HG03280 (cell line): ENCODE measurements around the gene ZDHHC1.

ENCODE experiments used
- ATAC-seq: cut with Tn5 transposase; IDR thresholded peaks from one replicate; pipeline ENCODE4 v1.9.1; 2021; ENCODE audit warnings: mild to moderate bottlenecking, moderate library complexity; ENCODE audit not compliant: unreplicated experiment

Gene ZDHHC1

DNA sequence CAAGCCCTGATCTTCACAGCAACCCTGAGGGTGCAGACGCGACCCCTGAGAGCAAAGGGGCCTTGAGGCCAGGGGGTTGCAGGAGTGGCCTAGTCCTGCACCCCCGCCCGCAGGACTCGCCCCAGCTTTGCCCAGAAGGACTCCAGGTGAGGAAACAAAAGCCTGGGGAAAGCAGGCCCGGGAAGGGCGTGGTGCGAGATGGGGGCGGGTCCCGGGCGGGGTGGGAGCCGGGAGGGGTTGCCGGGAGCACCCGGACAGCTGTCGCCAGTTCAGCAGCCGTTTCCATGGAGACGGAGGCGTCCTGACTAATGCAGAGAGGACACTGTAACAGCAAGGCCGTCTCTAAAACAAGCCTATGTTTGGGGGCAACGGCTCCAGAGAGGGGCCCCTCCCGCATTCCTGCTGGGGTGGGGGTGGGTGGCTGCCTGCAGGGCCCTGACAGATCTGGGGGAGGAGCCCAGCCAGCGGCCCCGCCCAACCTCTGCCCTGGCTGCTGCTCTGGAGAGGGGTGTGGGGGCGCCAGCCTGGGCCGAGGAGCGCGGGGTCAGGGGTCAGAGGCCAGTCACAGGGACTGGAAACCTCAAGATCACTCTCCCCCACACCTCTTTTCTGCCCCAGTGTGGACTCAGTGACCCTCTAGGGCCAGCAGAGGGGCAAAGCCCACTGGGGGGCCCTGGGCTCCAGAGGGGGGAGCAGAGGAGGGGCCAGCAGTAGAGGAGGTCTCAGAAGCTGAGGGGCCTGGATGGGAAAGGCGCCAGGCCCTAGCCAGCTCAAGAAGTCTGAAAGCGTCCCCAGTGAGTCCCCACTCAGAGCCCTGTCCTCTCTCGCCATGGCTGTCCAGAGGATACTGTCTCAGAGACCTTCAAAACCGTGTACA is 19.9 kb downstream of the ZDHHC1 start:
- no peak for ATAC-seq

DNA sequence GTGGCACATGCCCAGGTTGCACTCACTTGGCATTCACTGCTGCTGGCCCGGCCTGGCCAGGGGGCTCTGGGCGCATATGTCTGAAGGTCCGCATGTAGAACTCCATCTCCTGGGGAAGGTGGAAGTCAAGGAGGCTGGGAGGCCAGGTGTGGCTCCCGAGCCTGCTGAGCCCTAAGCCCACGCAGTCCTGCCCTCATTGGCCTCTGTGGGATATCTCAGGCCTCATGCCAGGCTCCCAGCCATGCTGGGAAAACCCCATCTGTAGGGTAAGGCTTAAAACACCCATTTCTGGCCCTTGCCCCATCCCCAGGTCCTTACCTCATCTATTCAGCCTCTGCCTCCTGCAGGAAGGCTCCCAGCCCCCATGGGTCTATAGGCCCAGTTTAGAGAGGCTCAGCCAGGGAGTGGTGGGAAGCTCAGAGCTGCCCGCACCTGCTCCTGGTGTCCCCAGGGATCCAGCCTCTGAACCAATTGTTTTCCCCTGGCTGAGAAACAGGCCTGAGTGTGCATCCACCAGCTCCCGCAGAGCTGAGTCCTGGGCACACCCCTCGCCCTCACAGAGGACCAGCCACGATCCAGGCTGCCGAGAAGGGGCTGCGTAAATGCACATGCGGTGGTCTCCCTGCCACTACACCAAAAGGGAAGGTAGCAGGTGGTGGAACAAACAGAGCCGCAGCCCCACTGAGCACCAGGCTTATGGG is 20.7 kb downstream of the ZDHHC1 start:
- no peak for ATAC-seq

DNA sequence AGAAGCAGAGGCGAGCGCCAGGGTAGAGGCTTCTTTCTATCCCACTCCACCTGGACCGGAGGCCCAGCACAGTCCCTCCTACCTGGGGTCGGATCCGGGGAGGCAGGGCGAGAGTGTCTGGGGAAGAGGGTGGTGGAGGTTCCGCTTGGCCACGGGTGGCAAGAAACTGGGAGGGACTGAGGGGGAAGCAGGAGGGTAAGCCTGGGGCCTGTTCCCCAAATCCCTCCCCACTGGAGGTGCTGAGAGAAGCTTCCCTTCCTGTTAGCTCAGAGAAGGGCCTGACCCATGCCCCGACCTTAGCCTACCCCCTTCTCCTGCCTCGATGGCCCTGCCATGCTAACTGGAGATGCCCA is 21.2 kb downstream of the ZDHHC1 start:
- no peak for ATAC-seq

DNA sequence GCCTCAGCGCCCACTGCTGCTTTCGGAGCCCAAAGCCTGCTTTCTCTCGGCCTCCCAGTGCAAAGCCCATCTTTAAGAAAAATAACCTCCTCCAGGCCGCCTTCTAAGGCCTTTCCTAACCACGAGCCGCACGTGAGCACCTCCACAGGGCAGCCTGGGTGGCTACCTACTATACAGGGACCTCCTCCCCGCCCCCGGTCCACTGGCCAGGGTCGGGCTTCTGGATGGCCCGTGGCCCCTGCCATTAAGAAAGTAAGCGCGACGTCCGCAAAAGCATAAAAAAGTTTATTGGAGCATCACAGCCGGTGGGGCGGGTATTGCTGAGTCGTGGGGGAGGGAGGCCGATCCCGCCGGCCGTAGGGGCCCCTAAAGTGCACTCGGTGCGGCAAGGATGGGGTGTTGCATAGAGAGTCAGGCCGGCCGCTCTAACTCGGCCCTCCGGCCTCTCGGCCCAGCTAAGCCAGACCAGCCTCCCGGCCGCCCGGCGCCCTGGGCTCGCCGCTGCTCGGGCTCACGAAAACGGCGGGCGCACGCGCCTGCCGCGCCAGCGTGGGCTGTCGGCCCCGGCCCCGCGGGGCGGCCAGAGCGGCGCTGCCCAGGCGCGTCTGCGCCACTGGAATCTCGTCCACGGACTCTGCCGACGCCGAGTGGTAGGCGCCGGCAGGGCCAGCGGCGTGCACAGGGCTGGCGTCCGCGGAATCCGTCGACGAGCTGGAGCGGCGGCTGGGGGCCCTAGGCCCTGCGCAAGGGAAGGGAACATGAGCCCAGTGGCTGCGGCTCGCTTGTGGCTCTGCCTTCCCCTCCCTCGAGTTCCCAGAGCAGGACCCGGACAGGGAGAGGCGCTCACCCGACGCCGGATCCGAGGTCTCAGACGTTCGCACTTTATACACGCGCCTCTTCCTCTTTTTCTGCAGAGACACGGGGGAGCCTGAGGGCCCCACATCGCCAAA is 21.8 kb downstream of the ZDHHC1 start:
- ATAC-seq: no peak

DNA sequence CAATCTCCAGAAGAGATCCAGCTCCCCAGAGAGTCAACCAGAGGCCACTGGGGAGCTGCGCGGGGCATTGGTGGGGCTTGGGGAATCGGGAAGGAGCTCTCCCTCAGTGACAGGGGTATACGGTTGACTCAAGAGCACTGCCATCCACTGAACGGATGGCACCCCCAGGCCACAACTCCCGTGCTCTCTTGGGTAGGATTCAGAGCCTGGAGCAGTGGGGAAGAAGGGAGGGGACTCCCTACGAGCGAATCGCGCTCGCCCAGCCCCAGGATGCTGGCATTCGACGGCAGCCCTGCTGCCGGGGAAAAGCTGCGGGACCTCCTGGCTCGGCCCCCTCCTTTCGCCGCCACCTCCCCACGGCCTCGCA is 22.5 kb downstream of the ZDHHC1 start:
- no peak for ATAC-seq

DNA sequence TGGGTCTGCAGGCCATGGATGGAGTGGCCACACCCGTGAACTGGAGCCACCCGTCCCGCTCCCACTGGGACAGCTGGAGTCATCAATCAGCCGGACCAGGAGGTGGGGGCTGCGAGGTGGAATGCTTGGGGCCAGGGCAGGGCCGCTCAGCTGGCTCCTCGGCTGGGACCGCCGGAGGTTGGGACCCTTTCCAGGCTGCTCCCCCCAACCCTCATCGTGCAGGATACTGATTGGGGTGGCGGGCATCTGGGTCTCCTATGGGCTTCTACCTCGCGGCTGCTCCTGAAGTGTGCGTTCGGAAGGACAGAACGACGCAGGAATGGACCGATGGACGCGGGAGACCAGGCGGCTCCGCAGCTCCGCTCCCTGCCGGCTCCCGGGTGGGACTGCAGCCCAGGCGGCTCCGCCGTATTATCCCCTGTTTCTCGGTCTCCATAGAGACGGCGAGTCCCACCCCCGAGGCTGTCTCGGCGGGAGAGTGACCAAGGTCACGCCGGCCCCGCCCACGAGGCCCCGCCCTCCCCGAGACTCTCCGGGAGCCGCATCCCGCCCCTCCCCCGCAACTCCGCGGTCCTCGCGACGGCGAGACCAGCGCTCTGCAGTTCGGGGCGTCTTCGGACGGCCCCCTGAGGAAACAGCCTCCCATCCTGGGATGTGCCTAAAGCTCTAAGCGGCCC is 23.0 kb downstream of the ZDHHC1 start, which contains the start of gene TPPP3:
TPPP3 (minus strand) TSS at position 388 of the 677 bp plus-strand sequence. CDS start 2,387 bp downstream, outside the sequence.
- ATAC-seq: no peak

DNA sequence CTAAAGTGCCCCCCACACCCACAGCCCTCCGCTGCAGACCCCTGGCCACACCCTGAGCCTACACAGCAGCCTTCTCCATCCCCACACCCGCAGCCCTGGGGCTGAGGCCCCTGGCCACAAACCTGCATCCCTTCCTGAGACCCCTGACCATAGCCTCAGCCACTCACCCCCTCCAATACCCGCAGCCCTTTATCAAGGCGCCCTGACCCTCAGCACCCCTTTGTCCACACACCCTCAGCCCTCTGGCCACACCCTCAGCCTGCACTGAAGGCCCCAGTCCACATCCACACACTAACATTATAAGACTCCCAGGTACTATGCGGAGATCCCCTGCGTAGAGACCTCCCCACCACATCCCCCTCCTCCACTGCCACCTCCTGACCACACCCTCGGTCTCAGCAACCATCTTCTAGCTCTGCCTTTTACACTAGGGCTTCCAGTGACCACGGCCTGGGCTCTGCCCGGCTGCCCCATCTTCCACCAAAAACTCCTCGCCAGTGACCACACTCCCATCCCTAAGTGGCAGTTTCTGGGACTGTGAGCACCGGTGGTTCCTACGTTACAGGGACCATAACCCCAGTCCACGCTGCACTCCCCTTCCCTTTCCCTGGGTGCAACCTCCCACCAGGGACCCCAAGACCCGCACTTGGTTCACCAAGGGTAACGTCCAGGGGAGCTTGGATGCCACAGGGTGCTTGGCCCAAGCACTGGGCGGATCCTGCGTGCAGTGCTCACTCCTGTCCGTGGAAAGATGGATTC is 23.8 kb downstream of the ZDHHC1 start:
- no peak for ATAC-seq

DNA sequence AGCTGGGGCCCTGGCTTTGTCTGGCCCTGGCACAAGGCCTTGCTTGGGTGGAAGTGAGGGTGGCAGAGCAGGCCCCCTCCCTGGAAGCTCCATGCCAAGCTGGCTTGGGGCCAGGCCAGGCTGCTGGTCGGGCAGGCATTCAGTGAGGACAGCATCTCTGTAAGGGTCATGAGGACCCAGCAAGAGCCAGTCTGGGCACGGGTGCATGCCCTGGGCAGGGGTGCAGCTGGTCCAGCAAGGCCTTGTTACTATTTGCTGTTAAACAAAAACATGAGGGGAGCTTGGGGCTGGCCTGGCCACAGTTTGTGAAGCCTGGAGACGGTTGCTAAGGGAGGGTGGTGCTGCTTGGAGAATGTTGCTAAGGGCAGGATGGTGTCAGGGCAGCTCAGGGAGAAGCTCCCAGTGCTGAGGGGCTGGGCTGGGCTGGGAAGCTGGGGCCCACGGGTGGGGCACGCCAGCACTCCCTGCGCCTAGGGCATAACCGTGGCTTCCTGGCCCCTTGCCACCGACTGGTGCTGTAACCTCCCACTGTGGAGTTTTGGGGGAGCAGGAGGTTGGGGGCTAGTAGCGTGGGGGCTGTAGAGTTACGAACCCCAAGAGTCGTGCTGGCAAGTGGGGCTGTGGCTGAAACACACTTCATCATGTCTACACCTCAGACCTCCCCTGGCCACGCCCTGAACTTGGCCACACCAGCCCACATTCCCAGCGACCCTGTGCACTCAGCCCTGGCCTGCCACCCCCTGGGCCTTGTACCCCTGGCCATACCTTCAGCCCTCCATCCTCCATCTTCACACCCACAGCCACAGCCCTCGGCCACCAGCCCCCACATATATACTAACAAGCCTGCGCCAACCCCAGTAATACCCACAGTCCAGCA is 24.6 kb downstream of the ZDHHC1 start:
- ATAC-seq: no peak

DNA sequence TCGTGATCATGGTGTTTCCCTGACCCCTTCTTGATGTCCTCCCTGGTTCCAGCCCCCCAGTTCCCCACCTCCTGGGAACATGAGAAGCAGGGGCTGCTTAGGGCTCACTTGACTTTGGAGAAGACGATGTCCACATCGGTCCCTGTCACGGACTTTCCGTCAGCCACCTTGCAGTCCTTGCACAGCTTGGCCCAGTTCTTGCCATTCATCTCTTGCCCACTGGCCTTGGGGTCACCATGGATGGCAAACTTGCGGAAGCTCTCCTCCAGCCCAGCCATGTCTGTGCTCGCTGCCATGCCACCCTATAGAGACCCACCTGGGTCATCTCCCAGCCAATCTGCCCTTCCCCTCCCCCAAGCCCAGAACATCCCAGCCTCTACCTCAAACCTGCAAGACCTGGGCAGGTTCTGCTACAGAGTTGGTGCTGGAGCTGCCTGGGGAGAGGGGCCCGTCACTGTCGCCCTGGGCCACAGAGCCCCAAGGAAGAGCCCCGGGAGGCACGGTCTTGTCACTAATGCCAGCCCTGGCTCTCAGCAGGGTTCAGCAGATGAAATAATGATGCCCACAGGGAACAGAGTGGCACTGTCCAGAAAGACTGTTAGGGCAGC is 25.4 kb downstream of the ZDHHC1 start:
- ATAC-seq: no peak

DNA sequence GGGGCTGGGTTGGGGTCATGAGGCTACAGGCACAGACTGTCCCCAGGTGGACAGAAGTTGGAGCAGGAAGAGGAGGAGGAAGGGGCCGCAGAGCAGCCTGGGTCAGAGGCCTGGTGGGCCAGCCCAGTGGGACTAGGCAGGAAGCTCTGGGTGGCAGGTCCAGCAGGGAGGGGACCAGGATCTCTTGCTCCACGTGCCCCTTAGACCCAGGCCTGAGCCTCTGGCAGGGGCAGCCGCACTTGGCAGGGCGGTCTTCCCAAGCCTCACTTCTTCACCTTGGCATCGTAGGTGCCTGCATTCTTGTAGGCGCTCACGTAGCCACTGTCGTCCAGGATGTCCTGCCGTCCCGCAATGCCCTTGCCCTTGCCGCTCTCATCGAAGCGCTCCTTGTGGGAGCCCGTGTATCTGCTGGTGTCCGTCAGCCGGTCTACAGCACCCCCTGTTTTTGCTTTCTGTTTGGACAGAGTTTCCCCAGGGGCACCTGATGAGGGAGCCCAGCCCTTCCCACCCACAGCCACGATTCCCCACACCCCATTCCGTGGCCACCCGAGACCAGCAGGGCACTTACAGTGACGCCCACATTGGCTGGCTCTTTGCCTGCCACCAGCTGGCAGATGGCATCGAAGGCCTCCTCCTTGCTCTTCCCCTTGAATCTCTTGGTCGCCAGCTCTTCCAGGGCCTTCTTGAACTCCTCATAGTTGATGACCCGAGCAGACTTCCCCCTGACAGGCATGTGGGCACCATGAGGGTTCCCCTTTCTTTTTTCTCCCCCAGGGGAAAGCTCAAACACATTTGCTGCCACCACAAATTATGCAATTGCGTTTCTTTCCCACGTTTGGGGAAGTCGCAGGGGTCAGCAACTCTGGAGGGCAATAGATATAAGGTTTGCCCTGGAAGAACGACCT is 26.1 kb downstream of the ZDHHC1 start:
- ATAC-seq: no peak

DNA sequence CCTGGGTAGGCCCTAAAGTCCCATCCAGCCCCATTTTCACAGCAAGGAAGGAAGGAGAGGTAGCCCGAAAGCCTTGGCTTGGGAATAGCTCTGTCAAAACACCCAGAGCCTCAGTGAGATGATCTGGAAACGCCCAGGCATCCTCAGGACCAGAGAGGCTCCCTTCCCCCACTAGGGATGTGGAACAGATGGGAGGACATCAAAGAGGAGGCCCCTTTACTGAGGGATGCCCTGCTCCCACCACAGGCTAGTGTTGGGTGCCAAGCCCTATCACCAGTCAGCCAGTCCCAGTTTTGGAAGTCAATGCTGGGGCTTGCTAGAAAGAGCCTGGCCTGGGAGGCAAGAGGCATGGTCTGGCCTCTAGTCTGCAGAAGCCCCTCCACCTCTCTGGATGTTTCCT is 27.7 kb downstream of the ZDHHC1 start:
- no peak for ATAC-seq

DNA sequence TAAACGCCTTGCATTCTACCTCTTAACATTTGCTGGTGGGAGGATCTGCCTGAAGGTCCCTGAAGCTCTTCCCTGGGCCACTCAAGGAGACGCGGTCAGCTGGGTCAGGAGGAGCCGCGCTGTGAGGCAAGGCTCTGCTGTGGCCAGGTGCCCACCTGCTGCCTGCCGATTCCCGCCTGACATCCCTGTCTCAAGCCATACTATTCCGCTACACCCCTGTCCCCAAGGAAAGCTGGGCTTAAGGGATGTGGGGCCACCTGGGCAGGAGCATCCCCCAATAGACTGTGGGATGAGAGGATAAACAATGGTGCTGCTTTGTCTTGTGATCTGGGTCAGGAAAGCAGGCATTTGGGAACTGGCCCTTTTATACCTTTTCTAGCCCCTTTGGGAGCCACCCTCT is 28.1 kb downstream of the ZDHHC1 start:
- no peak for ATAC-seq

DNA sequence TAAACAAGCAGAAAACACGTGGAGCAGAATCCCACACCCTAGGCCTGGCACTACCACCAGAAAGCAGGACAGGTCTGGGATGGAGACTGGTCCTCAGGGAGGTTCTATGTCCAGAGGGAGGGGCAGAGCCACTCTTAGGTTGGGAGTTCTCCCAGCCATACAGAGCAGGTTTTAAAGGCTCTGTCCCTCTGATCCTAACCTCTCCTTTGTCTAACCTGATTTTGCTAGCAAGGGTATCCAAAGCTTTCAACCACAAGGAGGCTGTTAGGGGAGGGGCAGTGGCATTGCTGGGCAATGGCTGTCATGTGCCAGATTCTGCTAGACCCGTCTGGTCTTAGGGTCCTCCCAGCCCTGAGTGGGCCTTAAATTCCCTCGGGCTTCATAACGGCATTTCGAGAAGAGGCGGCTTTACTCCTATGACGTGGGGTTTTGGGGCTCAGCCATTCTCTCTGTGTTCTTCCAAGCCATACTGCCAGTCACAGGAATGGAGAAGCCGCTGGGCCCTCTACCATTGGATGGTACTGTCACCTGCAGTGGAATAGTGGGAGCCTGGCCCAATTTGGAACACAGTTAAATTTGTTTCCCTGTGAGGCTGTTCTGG is 28.7 kb downstream of the ZDHHC1 start:
- no peak for ATAC-seq

DNA sequence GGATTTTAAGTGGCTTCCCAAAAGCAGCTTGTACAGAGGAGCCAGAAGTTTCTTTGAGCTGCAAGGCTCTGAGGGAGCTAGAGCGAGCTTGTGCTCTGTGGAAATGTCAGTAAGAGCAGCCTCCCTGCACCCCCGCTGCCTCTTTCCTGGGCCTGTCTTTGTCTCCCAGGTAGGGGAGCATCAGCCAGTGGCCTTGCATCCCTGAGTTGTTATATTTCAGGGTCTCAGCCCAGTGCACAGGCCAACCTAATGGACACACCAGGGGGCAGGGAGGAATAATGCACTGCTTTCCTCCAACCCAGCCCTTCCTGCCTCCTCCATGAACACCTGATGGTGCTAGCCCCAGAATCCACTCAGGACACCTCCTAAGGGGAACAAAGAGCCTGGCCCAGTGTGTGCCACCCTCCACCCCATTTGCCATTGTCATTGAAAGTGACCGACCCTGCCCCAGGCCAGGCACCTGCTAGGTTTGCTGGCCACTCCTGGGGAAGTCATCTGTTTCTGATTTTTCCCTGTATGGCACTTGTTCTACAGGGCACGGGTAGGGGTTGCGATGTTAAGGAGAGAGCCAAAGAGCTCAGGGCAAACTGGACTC is 29.3 kb downstream of the ZDHHC1 start:
- ATAC-seq: no peak

DNA sequence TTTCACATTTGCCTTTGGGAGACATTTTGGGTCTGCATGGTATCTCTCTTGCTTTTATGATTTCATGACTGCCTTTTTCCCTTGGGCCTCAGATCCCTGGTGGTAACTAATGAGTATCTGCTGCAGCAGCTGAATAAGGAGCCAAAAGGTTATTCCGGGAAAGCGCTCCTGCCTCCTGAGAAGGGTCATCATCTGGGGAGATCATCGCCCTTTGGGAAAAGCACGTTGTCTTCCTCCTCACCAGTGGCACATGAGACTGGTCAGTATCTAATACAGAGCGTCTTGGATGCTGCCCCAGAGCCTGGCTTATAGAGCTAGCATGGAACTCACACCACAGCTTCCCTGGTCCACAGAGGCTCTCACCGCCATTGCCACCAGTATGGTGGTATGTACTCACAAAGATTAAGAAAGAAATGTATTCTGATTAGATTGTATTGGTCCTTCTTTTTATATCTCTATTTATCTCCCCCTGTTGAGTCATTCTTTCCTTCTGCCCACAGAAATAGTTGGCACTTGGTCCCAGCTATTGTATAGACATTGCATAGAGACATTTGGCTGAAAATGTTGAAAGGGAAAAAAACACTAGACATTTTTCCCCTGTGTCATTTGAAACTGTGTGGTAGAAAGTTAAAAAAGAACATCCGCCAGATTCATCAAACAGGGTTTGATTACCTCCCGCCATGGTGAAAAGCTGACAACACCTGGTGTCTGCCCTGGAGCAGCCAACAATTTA is 31.3 kb downstream of the ZDHHC1 start:
- no peak for ATAC-seq

DNA sequence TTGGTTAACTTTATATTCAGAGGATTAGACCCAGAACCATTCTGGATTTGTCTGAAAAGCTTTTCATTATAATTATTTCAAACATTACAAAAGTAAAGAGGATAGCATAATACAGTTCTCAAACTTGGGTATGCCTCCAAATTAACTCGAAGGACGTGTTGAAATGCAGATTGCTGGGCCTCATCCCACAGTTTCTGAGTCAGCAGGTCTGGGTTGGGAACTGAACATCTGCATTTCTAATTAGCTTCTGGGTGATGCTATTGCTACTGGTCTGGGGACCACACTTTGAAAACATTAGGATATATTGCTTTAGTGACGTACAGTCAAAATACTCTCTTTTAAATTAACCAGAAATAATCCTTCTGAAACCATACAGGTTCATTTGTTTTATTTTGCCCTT is 33.0 kb downstream of the ZDHHC1 start:
- no peak for ATAC-seq
